Right atrium auricular region (tissue), 2 donors: Measurements from ENCODE around the gene ASPHD2. TPM values are rescaled to one million over a fixed set of nuclear protein-coding genes. Genes with fewer than 3 reads are reported as not detected.
"Not testable (repeated sequence)": the region's sequence is repeated elsewhere in the genome, so short reads cannot be mapped to it uniquely, and the experiment has no call there.

Experiments used
- DNase-seq: peaks from one replicate; pipeline ENCODE4 v3.0.0-alpha.2; 2019; ENCODE audit warnings: low spot score
- H3K27ac ChIP-seq, 2 donors: fragments of 200-600 bp; sonication (generic); 1 replicate in 1 of 2; 2 replicates in 1 of 2; pipeline ENCODE4 v1.5.1; 2016 to 2019
- H3K27me3 ChIP-seq, 2 donors: fragments of 200-600 bp; sonication (generic); one replicate each; pipeline versions ENCODE4 v1.5.1 to v1.6.0; 2017 to 2019
- H3K36me3 ChIP-seq: fragments of 200-600 bp; sonication (generic); one replicate; pipeline ENCODE4 v1.5.1; 2016
- H3K4me1 ChIP-seq, 2 donors: fragments of 200-600 bp; sonication (generic); one replicate each; pipeline versions ENCODE4 v1.5.1 to v1.6.0; 2017 to 2019
- H3K4me3 ChIP-seq, 2 donors: fragments of 200-600 bp; sonication (generic); 1 replicate in 1 of 2; 2 replicates in 1 of 2; pipeline ENCODE4 v1.5.1; 2017 to 2019; ENCODE audit warnings: mild to moderate bottlenecking in 1 of 2, moderate library complexity in 1 of 2
- H3K9me3 ChIP-seq, 2 donors: fragments of 200-600 bp; sonication (generic); one replicate each; pipeline ENCODE4 v1.5.1; 2019
- total RNA-seq, 2 donors: library from RNA; depleted of rRNA; stranded (reverse); fragments of >200 nt; gene quantifications; one replicate each; pipeline ENCODE4 v1.1.0, GENCODE V29; 2016
- TF ChIP-seq, protein P1 (sequence below), 2 donors: fragments of 200-600 bp; sonication (generic); IDR thresholded peaks; one replicate each; pipeline ENCODE4 v1.5.1; 2019; ENCODE audit warnings: antibody characterized with exemption in 2 of 2

The ASPHD2 gene
- total RNA-seq, 2 donors from 2014 or later: 0.11 to 0.71 TPM

DNA sequence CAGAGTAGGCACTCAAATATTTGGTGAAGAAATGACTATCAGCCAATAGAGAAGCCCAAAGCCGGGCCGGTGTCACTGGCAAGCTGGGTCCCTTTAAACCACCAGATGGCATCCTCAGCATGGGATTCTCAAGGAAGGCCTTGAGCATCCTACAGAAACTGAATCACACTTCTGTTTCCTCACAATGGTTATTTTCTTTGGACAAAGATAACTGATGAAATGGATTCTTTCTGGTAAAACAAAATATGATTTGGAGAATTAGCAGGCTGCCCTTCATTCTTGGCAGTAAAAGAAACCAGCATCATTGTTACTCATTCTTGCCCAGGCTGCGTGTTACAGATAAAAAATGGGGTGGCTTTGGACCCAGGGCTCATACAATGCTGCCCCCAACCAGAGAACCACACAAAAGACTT lies 30.3 kb upstream of the ASPHD2 start:
- Histone ChIP-seq H3K4me3 (no peak overlapping the region), H3K9me3 (no peaks in the 10 kb centered on the region), H3K36me3 (no peaks in the 10 kb centered on the region), H3K27ac (no peak overlapping the region), H3K4me1 (no peaks in the 10 kb centered on the region), H3K27me3 (no peaks in the 10 kb centered on the region)
- peak; percentile 61 for DNase-seq
- TF ChIP-seq, protein P1, sequence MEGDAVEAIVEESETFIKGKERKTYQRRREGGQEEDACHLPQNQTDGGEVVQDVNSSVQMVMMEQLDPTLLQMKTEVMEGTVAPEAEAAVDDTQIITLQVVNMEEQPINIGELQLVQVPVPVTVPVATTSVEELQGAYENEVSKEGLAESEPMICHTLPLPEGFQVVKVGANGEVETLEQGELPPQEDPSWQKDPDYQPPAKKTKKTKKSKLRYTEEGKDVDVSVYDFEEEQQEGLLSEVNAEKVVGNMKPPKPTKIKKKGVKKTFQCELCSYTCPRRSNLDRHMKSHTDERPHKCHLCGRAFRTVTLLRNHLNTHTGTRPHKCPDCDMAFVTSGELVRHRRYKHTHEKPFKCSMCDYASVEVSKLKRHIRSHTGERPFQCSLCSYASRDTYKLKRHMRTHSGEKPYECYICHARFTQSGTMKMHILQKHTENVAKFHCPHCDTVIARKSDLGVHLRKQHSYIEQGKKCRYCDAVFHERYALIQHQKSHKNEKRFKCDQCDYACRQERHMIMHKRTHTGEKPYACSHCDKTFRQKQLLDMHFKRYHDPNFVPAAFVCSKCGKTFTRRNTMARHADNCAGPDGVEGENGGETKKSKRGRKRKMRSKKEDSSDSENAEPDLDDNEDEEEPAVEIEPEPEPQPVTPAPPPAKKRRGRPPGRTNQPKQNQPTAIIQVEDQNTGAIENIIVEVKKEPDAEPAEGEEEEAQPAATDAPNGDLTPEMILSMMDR (IDR thresholded peaks at IDR 0.05): peak in 1 of 2 donors; percentile 63

DNA sequence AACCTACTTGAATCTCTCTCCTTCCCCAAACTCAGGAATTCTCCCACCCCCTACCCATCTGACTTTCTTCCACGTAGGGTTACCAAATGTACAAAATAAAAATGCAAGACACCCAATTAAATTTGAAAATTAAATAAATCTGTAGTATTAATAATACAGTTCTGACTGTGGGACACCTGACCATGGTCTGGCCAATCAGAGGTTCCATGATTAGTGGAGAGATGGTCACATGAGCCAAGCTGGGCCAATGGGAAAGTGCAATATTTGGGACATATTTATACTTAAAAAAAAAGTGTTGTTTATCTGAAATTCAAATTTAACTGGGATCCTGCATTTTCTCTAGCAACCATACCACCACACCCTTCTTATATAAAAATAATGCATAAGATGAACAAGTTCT lies 29.8 kb upstream of the ASPHD2 start:
- DNase-seq: no peak

DNA sequence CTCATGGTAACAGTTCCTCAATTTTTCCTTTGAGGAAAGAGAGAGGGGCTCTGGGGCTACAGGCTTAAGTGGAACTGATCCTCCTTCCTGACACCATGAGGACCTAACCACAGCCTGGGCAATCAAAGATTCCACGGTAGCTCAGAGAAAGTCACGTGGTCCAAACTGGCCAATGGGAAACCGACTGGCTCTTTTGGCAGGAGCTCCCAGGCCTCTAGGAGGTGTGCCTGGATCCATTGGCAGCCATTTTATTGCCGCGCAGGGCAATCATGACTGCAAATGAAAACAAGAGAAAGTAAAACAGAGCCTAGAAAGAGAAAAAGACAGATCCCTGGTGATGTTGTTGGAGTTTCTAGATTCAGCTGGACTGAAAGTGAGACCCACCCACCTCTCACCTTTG lies 27.3 kb upstream of the ASPHD2 start:
- TF ChIP-seq, protein P1 (IDR thresholded peaks at IDR 0.05): no peak
- H3K27me3 ChIP-seq: no peaks in the 10 kb centered on the region
- peaks cover 0 to 8% of the 10 kb centered on the region in 2 donors for H3K4me1 ChIP-seq
- H3K4me3 ChIP-seq: no peak overlapping the region
- no peak for DNase-seq
- no peak overlapping the region for H3K27ac ChIP-seq
- no peaks in the 10 kb centered on the region for H3K9me3 ChIP-seq
- no peaks in the 10 kb centered on the region for H3K36me3 ChIP-seq

More for the DNA sequence above, 29.8 kb upstream of the ASPHD2 start:
- Histone ChIP-seq H3K4me1 (no peaks in the 10 kb centered on the region), H3K27ac (no peak overlapping the region), H3K4me3 (no peak overlapping the region), H3K9me3 (no peaks in the 10 kb centered on the region), H3K27me3 (no peaks in the 10 kb centered on the region), H3K36me3 (no peaks in the 10 kb centered on the region)
- TF ChIP-seq, protein P1 (IDR thresholded peaks at IDR 0.05): no peak

DNA sequence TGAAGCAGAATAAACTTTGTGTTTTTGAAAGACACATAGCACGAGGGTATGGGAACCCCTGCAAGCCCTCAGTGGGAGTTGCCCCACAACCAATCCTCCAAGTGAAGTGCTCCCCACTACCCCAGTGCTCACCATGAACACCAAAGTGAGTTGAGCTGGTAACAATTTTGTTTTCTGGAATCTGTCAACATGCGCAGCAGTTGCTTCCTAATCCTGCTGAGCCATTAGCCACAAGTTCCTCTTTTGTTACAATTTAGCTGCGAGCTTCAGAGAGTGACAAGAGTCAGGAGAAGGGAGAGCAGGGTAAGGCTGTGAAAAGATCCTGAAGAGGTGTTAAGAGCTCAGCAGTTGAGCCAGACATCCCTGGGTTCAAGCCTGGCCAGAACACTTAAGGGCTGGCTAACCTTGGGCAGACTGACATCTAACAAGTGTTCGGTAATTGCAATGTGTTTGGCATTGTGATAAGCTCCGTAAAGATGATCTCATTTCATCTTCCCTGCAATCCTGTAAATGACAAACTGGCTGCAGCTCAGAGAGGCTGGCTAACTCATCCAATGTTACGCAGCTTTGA lies 24.1 kb upstream of the ASPHD2 start:
- Histone ChIP-seq H3K4me1 (peaks cover 0 to 8% of the 10 kb centered on the region in 2 donors), H3K4me3 (no peak overlapping the region), H3K9me3 (no peaks in the 10 kb centered on the region), H3K27ac (no peak overlapping the region), H3K36me3 (no peaks in the 10 kb centered on the region), H3K27me3 (no peaks in the 10 kb centered on the region)
- DNase-seq: no peak
- TF ChIP-seq, protein P1 (IDR thresholded peaks at IDR 0.05): no peak

DNA sequence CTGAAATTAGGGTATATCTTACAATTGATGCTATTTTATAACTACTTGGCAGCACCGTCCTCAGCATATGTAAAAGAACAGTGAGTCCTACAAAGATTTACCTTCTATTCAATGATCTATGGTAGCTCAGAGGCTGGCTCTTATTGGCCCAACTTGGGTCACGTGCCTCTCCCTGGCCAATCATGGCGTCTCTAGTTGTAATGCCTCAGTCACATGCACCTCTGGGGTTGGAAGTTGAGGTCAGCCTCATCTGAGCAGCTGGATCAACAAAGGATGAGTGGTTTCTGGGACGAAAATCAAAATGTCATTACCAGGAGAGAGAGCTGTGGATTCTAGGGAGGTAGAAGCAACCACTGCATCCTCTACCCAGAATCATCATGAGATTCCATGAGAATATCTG lies 22.9 kb upstream of the ASPHD2 start:
- no peak overlapping the region for H3K27ac ChIP-seq
- no peaks in the 10 kb centered on the region for H3K36me3 ChIP-seq
- H3K4me1 ChIP-seq: peaks cover 0 to 8% of the 10 kb centered on the region in 2 donors
- H3K4me3 ChIP-seq: no peak overlapping the region
- H3K9me3 ChIP-seq: no peaks in the 10 kb centered on the region
- no peaks in the 10 kb centered on the region for H3K27me3 ChIP-seq
- no peak for DNase-seq
- TF ChIP-seq, protein P1 (IDR thresholded peaks at IDR 0.05): no peak

DNA sequence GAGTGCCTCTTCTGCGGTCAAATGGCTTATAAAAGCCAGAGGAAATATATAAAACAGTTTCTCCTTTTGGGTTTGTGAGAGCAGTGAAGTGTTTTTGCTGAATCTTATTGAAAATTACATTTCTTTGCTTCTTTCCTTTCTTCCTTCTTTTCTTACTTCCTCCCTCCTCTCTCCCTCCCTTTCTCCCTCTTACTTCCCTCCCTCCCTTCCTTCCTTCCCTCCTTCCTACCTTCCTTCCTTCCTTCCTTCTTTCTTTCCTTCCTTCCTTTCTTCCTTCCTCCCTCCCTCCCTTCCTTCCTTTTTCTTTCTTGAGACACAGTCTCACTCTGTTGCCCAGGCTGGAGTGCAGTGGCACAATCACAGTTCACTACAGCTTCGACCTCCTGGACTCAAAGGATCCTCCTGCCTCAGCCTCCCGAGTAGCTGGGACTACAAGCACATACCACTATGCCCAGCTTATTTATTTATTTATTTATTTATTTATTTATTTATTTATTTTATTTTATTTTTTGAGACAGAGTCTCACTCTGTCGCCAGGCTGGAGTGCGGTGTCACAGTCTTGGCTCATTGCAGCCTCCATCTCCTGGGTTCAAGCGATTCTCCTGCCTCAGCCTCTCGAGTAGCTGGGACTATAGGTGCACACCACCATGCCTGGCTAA lies 20.4 kb upstream of the ASPHD2 start:
- H3K27ac ChIP-seq, H3K27me3 ChIP-seq, H3K4me1 ChIP-seq, H3K4me3 ChIP-seq, H3K9me3 ChIP-seq, DNase-seq, H3K36me3 ChIP-seq: not testable (repeated sequence)
